ENCODE measurements around the gene OSBP. TPM values are rescaled to one million over a fixed set of nuclear protein-coding genes. Genes with fewer than 3 reads are reported as not detected.

Gene OSBP
- total and polyA plus RNA-seq, 10 donors = 7.0 to 39.9 (median 34.5) TPM

GRCh38 chr11:59658036-59658435 is 42.5 kb upstream of the OSBP start:
- H3K9me3 ChIP-seq = no peaks in the 10 kb centered on the region
- no peaks in the 10 kb centered on the region for H3K27me3 ChIP-seq (replicated peaks in 1 of 7)
- no peak overlapping the region for H3K27ac ChIP-seq
- H3K4me3 ChIP-seq = no peak overlapping the region
- H3K36me3 ChIP-seq = peaks cover 4 to 100% (median 75%) of the 10 kb centered on the region in 6 donors
- intact Hi-C loops (cut with DNase I; ENCODE audit: low total_unique reads) = no loop called here
- DNase-seq = no peak
- TF ChIP-seq CTCF (IDR thresholded peaks at IDR 0.05 in 8 of 11, conservative IDR thresholded peaks at IDR 0.05 in 3 of 11) (no peak), POLR2AphosphoS5 (IDR thresholded peaks at IDR 0.05) (no peak), POLR2A (IDR thresholded peaks at IDR 0.05) (no peak)
- 93 to 96% (median 93%) methylated on average over 5 of the region's 5 CpGs for WGBS, 5 donors
- peaks cover 22 to 44% (median 35%) of the 10 kb centered on the region in 6 donors for H3K4me1 ChIP-seq

GRCh38 chr11:59654893-59655292 is 39.3 kb upstream of the OSBP start:
- Histone ChIP-seq H3K4me1 (peaks cover 0 to 13% (median 6%) of the 10 kb centered on the region in 6 donors), H3K36me3 (peaks cover 4 to 100% (median 96%) of the 10 kb centered on the region in 6 donors), H3K27ac (no peak overlapping the region), H3K4me3 (no peak overlapping the region), H3K27me3 (replicated peaks in 1 of 7) (no peaks in the 10 kb centered on the region), H3K9me3 (no peaks in the 10 kb centered on the region)
- intact Hi-C loops (cut with DNase I; ENCODE audit: low total_unique reads) = no loop called here
- no peak for DNase-seq
- no peak for TF ChIP-seq CTCF (IDR thresholded peaks at IDR 0.05 in 8 of 11, conservative IDR thresholded peaks at IDR 0.05 in 3 of 11)
- no peak for TF ChIP-seq POLR2A (IDR thresholded peaks at IDR 0.05)
- TF ChIP-seq POLR2AphosphoS5 (IDR thresholded peaks at IDR 0.05) = no peak
- WGBS, 5 donors = 92 to 96% (median 94%) methylated on average over 4 of the region's 4 CpGs

- Histone ChIP-seq H3K27me3 (replicated peaks in 1 of 7) (no peaks in the 10 kb centered on the region), H3K4me1 (no peaks in the 10 kb centered on the region), H3K36me3 (peaks cover 3 to 100% (median 96%) of the 10 kb centered on the region in 6 donors), H3K27ac (no peak overlapping the region), H3K9me3 (no peaks in the 10 kb centered on the region), H3K4me3 (no peak overlapping the region)
- intact Hi-C loops (cut with DNase I; ENCODE audit: low total_unique reads) = no loop called here
- 82 to 93% (median 89%) methylated on average over 3 of the region's 3 CpGs for WGBS, 5 donors
- no peak for TF ChIP-seq POLR2A (IDR thresholded peaks at IDR 0.05)
- TF ChIP-seq POLR2AphosphoS5 (IDR thresholded peaks at IDR 0.05) = no peak
- TF ChIP-seq CTCF (IDR thresholded peaks at IDR 0.05 in 8 of 11, conservative IDR thresholded peaks at IDR 0.05 in 3 of 11) = no peak
- no peak for DNase-seq
Measured at GRCh38 chr11:59647245-59647980, 31.8 kb upstream of the OSBP start.

GRCh38 chr11:59644528-59644927 is 29.0 kb upstream of the OSBP start:
- Histone ChIP-seq H3K27me3 (replicated peaks in 1 of 7) (no peaks in the 10 kb centered on the region), H3K36me3 (peaks cover 3 to 100% (median 96%) of the 10 kb centered on the region in 6 donors)

More at GRCh38 chr11:59644528-59644927, 29.0 kb upstream of the OSBP start:
- no peaks in the 10 kb centered on the region for H3K9me3 ChIP-seq
- no peak overlapping the region for H3K27ac ChIP-seq
- intact Hi-C loops (cut with DNase I; ENCODE audit: low total_unique reads) = no loop called here
- H3K4me1 ChIP-seq = no peaks in the 10 kb centered on the region
- DNase-seq = no peak
- 91 to 95% (median 93%) methylated on average over 3 of the region's 3 CpGs for WGBS, 5 donors
- no peak overlapping the region for H3K4me3 ChIP-seq
- TF ChIP-seq CTCF (IDR thresholded peaks at IDR 0.05 in 8 of 11, conservative IDR thresholded peaks at IDR 0.05 in 3 of 11) (no peak), POLR2AphosphoS5 (IDR thresholded peaks at IDR 0.05) (no peak), POLR2A (IDR thresholded peaks at IDR 0.05) (no peak)

All from spleen (tissue), 11 donors.